Adrenal gland (tissue), 12 donors: ENCODE data around the gene CATSPERZ. TPM values are rescaled to one million over a fixed set of nuclear protein-coding genes. Genes with fewer than 3 reads are reported as not detected.
A peak's percentile ranks its signal among the peaks of the same experiment; 100 is the strongest.

Source experiments
- DNase-seq, 7 donors: peaks; one replicate each; pipeline ENCODE4 v3.0.0-alpha.2; 2019 to 2020
- H3K27ac ChIP-seq, 5 donors: fragments of 200-600 bp; sonication (generic) in 4 of 5; 1 replicate in 3 of 5; 2 replicates in 2 of 5; pipeline versions ENCODE4 v1.5.1 to v1.8.0; 2016 to 2020; ENCODE audit warnings: mild to moderate bottlenecking in 1 of 5
- H3K27me3 ChIP-seq: fragments of 200-600 bp; 2 replicates; pipeline ENCODE4 v1.8.0; 2021
- H3K36me3 ChIP-seq, 2 donors: fragments of 200-600 bp; replicated peaks in 1 of 2; 1 replicate in 1 of 2; 2 replicates in 1 of 2; pipeline versions ENCODE4 v1.5.1 to v1.8.0; 2018 to 2022
- H3K4me1 ChIP-seq, 2 donors: fragments of 200-600 bp; replicated peaks in 1 of 2; 1 replicate in 1 of 2; 2 replicates in 1 of 2; pipeline versions ENCODE4 v1.5.1 to v1.8.0; 2018 to 2021
- H3K4me3 ChIP-seq, 4 donors: fragments of 200-600 bp; sonication (generic) in 3 of 4; one replicate each; pipeline ENCODE4 v1.5.1; 2016 to 2018
- H3K9me3 ChIP-seq, 3 donors: fragments of 200-600 bp; sonication (generic) in 1 of 3; replicated peaks in 1 of 3; 1 replicate in 2 of 3; 2 replicates in 1 of 3; pipeline versions ENCODE4 v1.5.1 to v1.8.0; 2016 to 2021
- POLR2A ChIP-seq, 2 donors: fragments of 450-650 bp; IDR thresholded peaks; one replicate each; pipeline ENCODE4 v1.6.1; 2017; ENCODE audit warnings: antibody characterized with exemption in 2 of 2, mild to moderate bottlenecking in 2 of 2, moderate library complexity in 1 of 2
- WGBS, 4 donors: extraction: QIAGEN DNeasy Blood & Tissue Kit in 2 of 4; methylation state at CpG; one replicate each; pipeline versions ENCODE4 v1.1.5 to v1.1.7; 2013 to 2017; 5-methylcytosine and 5-hydroxymethylcytosine counted together
- intact Hi-C, 2 donors: fragments of 100-400 bp; cut with DNase I; formaldehyde crosslinking; loops; one replicate each; pipeline versions ENCODE4 v1.14.1 to v1.15.0; 2022 to 2023
- polyA plus RNA-seq, 3 donors: library from polyadenylated mRNA; stranded (reverse); fragments of 200-250 nt in 2 of 3; fragments of 350-450 nt in 1 of 3; fragmentation: Illumina TruSeq in 1 of 3; extraction: RNeasy Lipid Tissue Mini Kit (QIAGEN cat#74804) in 1 of 3; gene quantifications; one replicate each; pipeline ENCODE4 v1.2.3, GENCODE V29; 2013 to 2014
- total RNA-seq, 9 donors: library from RNA; depleted of rRNA in 4 of 9; stranded (reverse); fragments of >200 nt in 4 of 9; fragments of 120-200 nt in 1 of 9; fragmentation: NEBNext Ultra II Directional in 1 of 9; extraction: Animal tissue kit (Norgen Biotek cat#: 25700) in 1 of 9; gene quantifications; one replicate each; pipeline versions ENCODE4 v1.1.0 to v1.2.4, GENCODE V29; 2013 to 2023
- TF ChIP-seq, protein P1 (sequence below), 6 experiments: fragments of 450-650 bp in 4 of 6; fragments of 200-600 bp in 2 of 6; sonication (generic) in 1 of 6; IDR thresholded peaks; 1 replicate in 5 of 6; 2 replicates in 1 of 6; pipeline versions ENCODE4 v1.5.1 to v1.8.0; 2016 to 2021; ENCODE audit warnings: antibody characterized with exemption in 6 of 6, mild to moderate bottlenecking in 2 of 6, moderate library complexity in 1 of 6
- donor health status: healthy with polysubstance abuse.
- donor health status: Bipolar disorder and iron deficiency.
- donor health status: DM: yes; HTN: yes; CAD: no.
- donor health status: DM: no; HTN: no; CAD: no.
- donor health status: DM: no; HTN: no; CAD: no.
- donor health status: DM: yes; HTN: yes; CAD: no.

CATSPERZ gene
- total and polyA plus RNA-seq, 12 donors: 0.28 to 1.2 (median 0.71) TPM; not detected in 8

DNA sequence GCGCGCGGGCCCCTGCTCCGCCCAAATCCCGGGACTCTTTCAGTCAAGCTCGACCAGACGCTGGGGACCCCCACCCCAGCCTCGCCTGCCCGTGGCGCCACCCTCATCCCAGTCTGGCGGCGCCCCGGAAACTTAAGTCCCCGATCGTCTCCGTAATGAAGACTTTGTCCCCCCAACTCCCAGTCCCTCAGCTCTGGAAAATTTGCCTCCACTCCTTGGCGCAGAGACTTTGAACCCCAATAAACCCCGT, 48.5 kb upstream of the CATSPERZ start:
- TF ChIP-seq, protein P1, sequence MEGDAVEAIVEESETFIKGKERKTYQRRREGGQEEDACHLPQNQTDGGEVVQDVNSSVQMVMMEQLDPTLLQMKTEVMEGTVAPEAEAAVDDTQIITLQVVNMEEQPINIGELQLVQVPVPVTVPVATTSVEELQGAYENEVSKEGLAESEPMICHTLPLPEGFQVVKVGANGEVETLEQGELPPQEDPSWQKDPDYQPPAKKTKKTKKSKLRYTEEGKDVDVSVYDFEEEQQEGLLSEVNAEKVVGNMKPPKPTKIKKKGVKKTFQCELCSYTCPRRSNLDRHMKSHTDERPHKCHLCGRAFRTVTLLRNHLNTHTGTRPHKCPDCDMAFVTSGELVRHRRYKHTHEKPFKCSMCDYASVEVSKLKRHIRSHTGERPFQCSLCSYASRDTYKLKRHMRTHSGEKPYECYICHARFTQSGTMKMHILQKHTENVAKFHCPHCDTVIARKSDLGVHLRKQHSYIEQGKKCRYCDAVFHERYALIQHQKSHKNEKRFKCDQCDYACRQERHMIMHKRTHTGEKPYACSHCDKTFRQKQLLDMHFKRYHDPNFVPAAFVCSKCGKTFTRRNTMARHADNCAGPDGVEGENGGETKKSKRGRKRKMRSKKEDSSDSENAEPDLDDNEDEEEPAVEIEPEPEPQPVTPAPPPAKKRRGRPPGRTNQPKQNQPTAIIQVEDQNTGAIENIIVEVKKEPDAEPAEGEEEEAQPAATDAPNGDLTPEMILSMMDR (IDR thresholded peaks at IDR 0.05): no peak
- TF ChIP-seq POLR2A (IDR thresholded peaks at IDR 0.05): no peak
- intact Hi-C loops: no loop called here
- 0 to 2% (median 1%) methylated on average over 8 to 18 of the region's 18 CpGs for WGBS, 4 donors
- Histone ChIP-seq H3K4me3 (peak overlapping the region in 3 of 4 donors; percentile 28 to 94 (median 56)), H3K27ac (peak overlapping the region in 2 of 5 donors; percentile 70 to 77), H3K4me1 (peaks cover 29 to 35% of the 10 kb centered on the region in 2 donors), H3K9me3 (no peaks in the 10 kb centered on the region), H3K27me3 (no peaks in the 10 kb centered on the region), H3K36me3 (peaks cover 0 to 23% of the 10 kb centered on the region in 2 donors)
- no peak for DNase-seq

DNA sequence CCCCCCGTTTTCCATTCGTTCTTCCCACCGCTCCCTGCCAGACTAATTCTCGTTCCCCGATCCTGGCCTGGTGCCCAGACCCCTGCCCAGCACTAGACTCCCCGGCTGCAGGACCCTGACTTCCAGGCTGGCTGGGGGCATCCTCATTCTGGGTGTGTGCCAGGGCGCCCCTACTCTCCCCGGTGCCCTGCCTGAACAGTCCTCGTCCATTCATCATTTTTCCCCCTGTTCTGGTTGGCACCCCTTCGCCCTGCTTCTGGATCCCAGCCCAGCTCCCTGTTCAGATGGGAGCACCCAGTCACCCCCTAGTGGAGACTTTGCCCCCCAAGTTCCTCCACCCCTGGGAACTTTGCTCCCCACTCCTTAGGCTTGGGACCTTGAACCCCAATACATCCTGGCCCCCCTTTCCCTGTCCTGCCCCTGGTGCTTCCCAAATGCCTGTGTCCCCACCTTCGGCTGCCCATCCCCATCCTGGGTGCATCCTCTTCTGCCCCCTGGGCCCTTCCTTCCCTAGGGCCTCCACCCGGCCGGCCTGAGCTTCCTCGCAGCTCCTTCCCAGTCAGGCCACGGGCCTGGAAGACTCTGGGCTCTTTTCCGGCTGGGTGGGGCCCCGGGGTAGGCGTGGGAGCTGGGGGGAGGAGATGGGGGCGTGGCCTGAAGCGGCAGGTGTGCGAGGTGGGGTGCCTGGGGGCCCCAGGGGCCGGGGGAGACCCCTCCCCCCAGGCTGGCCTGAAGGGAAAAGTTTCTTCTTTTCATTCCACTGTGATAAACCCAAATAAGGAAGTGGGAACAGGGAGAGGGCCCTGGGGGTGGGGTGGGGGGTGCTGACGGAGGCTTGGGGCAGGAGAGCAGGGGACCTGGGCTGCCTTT, 47.9 kb upstream of the CATSPERZ start:
- WGBS, 4 donors: 3 to 5% (median 4%) methylated on average over 14 to 23 of the region's 23 CpGs
- intact Hi-C loops: no loop called here
- peak overlapping the region in 3 of 4 donors; percentile 28 to 94 (median 56) for H3K4me3 ChIP-seq
- DNase-seq: peak in 2 of 7 donors; percentile 43 to 62
- H3K9me3 ChIP-seq: no peaks in the 10 kb centered on the region
- peaks cover 0 to 28% of the 10 kb centered on the region in 2 donors for H3K36me3 ChIP-seq
- no peak for TF ChIP-seq POLR2A (IDR thresholded peaks at IDR 0.05)
- TF ChIP-seq, protein P1 (IDR thresholded peaks at IDR 0.05): peak in 4 of 6 experiments; percentile 10 to 32 (median 24)
- H3K4me1 ChIP-seq: peaks cover 29 to 35% of the 10 kb centered on the region in 2 donors
- H3K27ac ChIP-seq: peak overlapping the region in 3 of 5 donors; percentile 11 to 77 (median 70)
- no peaks in the 10 kb centered on the region for H3K27me3 ChIP-seq

DNA sequence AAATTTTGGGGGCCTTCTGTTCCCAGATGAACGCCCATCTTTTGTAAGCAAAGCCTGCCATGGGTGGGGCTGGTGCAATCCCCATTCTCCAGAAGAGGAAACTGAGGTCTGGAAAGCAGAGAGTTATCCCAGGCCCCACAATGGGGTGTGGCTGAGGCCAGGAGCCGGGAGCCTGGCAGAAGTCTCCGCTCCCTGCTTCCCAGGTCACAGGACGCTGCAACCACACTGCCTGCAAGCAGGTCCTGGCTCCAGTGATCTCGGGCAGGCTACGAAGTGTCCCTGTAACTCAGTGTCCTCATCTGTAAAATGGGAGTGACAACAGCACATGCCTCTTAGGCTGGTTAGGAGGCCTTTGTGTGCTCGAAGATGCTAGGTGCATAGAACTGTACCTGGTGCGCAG, 47.1 kb upstream of the CATSPERZ start:
- no peaks in the 10 kb centered on the region for H3K27me3 ChIP-seq
- DNase-seq: peak in 1 of 7 donors; percentile 9
- H3K4me1 ChIP-seq: peaks cover 26 to 28% of the 10 kb centered on the region in 2 donors
- TF ChIP-seq, protein P1 (IDR thresholded peaks at IDR 0.05): no peak
- TF ChIP-seq POLR2A (IDR thresholded peaks at IDR 0.05): no peak
- H3K36me3 ChIP-seq: peaks cover 0 to 37% of the 10 kb centered on the region in 2 donors
- H3K27ac ChIP-seq: peak overlapping the region in 3 of 5 donors; percentile 11 to 77 (median 52)
- peak overlapping the region in 1 of 4 donors; percentile 94 for H3K4me3 ChIP-seq
- H3K9me3 ChIP-seq: no peaks in the 10 kb centered on the region
- 68 to 77% (median 71%) methylated on average over 2 to 8 of the region's 8 CpGs for WGBS, 4 donors
- intact Hi-C loops: no loop called here

DNA sequence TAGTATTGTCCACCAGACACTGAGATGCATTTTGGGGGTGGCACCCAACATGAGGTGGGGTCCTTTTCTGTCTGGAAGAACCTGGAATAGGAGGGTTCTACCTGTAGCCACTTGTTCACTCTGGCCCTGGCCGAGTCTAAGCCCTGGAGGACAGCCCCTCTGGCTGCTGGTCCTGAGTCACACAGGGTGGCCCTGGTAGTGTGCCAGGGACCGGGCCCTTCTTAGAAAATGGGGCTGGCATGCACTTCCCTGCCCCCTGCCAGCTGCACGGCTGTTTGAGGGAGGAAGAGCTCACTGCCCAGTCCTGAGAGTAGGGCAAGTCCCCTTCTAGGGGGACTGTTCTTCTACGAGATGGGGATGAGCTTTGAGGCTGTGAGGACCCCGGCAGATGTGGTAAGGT, 46.7 kb upstream of the CATSPERZ start:
- TF ChIP-seq, protein P1 (IDR thresholded peaks at IDR 0.05): no peak
- H3K36me3 ChIP-seq: peaks cover 0 to 41% of the 10 kb centered on the region in 2 donors
- peak; percentile 78 to 91 (median 87) for DNase-seq
- intact Hi-C loops: no loop called here
- H3K4me1 ChIP-seq: peaks cover 26 to 28% of the 10 kb centered on the region in 2 donors
- no peak overlapping the region for H3K4me3 ChIP-seq
- H3K9me3 ChIP-seq: no peaks in the 10 kb centered on the region
- no peaks in the 10 kb centered on the region for H3K27me3 ChIP-seq
- 22 to 55% (median 34%) methylated on average over 3 to 5 of the region's 5 CpGs for WGBS, 4 donors
- H3K27ac ChIP-seq: peak overlapping the region in 2 of 5 donors; percentile 52 to 77
